HG03066 (cell line): ENCODE results near the gene SPACA7.

Experiments
- ATAC-seq: cut with Tn5 transposase; IDR thresholded peaks from one replicate; pipeline ENCODE4 v1.9.1; 2021; ENCODE audit warnings: low read depth; ENCODE audit not compliant: unreplicated experiment

Gene SPACA7

GRCh38 chr13:112462408-112462807 lies 86.3 kb downstream of the SPACA7 start:
- ATAC-seq: no peak

- no peak for ATAC-seq
Observed at GRCh38 chr13:112464720-112465119, 88.6 kb downstream of the SPACA7 start.

- no peak for ATAC-seq
Observed at GRCh38 chr13:112465251-112466131, 89.3 kb downstream of the SPACA7 start.

GRCh38 chr13:112466132-112467058 lies 90.2 kb downstream of the SPACA7 start:
- no peak for ATAC-seq

GRCh38 chr13:112467236-112467635 lies 91.1 kb downstream of the SPACA7 start:
- no peak for ATAC-seq

GRCh38 chr13:112468069-112468468 lies 91.9 kb downstream of the SPACA7 start:
- ATAC-seq: no peak

GRCh38 chr13:112469071-112469745 lies 93.1 kb downstream of the SPACA7 start:
- no peak for ATAC-seq

GRCh38 chr13:112473818-112474217 lies 97.7 kb downstream of the SPACA7 start:
- ATAC-seq: no peak

- no peak for ATAC-seq
Observed at GRCh38 chr13:112474869-112475268, 98.7 kb downstream of the SPACA7 start.

GRCh38 chr13:112475889-112476288 lies 99.7 kb downstream of the SPACA7 start:
- ATAC-seq: no peak

GRCh38 chr13:112477070-112477619 lies 101.0 kb downstream of the SPACA7 start:
- no peak for ATAC-seq

- ATAC-seq: no peak
Observed at GRCh38 chr13:112479389-112479788, 103.2 kb downstream of the SPACA7 start.

- ATAC-seq: no peak
Observed at GRCh38 chr13:112481458-112481857, 105.3 kb downstream of the SPACA7 start.

- ATAC-seq: no peak
Observed at GRCh38 chr13:112483299-112483698, 107.1 kb downstream of the SPACA7 start.
